ENCODE measurements around the gene ZNF107. TPM values are rescaled to one million over a fixed set of nuclear protein-coding genes. Genes with fewer than 3 reads are reported as not detected.

ZNF107 gene
- total and polyA plus RNA-seq, 2 of the 4 experiments (the other 2 are of a cell fraction) = 2.0 to 2.5 TPM

DNA sequence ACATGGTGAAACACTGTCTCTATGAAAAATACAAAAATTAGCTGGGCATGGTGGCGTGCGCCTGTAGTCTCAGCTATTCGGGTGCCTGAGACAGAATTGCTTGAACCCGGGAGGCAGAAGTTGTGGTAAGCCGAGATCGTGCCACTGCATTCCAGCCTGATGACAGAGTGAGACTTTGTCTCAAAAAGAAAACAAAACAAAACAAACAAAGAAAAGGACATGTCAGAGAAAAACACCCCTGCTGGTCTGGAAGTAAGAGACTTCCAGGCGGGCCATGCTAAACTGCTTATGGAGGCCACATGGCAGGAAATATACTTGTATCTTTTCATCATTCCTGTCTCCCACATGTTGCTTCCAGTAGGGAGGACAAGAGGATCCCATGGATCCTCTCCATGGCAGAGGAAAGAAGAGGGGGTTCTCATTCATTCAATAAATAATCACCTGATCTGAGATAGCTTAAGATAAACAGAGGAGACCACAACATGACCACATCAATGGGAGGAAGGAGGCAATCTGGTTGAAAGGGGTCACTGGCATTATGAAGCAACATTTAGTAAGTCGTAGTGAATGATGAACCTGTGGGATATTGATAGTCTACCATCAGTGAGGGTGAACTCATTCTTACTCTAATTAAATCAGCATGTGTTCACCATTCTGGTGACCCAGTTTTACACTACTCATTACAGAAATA, 67.8 kb downstream of the ZNF107 start:
- no peaks in the 10 kb centered on the region for H3K9me1 ChIP-seq (ENCODE audit: insufficient read depth, low read length)
- no peaks in the 10 kb centered on the region for H3K27me3 ChIP-seq (ENCODE audit: control insufficient read depth, insufficient read depth, low read length)
- no peaks in the 10 kb centered on the region for H3K79me1 ChIP-seq (ENCODE audit: low read depth in 1 of 2, low read length in 2 of 2)
- ATAC-seq (ENCODE audit: low read depth) = no peak
- H4K20me1 ChIP-seq (ENCODE audit: insufficient read depth, low read length) = no peaks in the 10 kb centered on the region
- no peak overlapping the region for H3K4ac ChIP-seq (ENCODE audit: low read depth, low read length)
- no peak overlapping the region for H2AK5ac ChIP-seq (ENCODE audit: low read depth, low read length)
- H3K14ac ChIP-seq (replicated peaks; ENCODE audit: low read depth, low read length) = no peak overlapping the region
- H4K8ac ChIP-seq (ENCODE audit: low read depth in 2 of 2, low read length in 2 of 2) = no peak overlapping the region
- no peak overlapping the region for H3K4me3 ChIP-seq (ENCODE audit: insufficient read depth, low read depth, low read length)
- H4K91ac ChIP-seq (ENCODE audit: insufficient read depth, low read depth, low read length) = no peak overlapping the region
- ChIA-PET CTCF (no interaction called here), POLR2A (ENCODE audit: unreplicated experiment) (no interaction called here)
- no peak overlapping the region for H3K56ac ChIP-seq (ENCODE audit: extremely low read depth, insufficient read depth, low read length)
- H3K36me3 ChIP-seq (ENCODE audit: control insufficient read depth, insufficient read depth, low read length) = no peaks in the 10 kb centered on the region
- no peak overlapping the region for H3K23ac ChIP-seq (ENCODE audit: low read depth, low read length)
- H2BK120ac ChIP-seq (ENCODE audit: low read depth, low read length) = no peak overlapping the region
- no peak overlapping the region for H3K18ac ChIP-seq (ENCODE audit: low read depth, low read length)
- no peak overlapping the region for H2AK9ac ChIP-seq (replicated peaks; ENCODE audit: low read depth, low read length, poor library complexity)
- no peak overlapping the region for H4K5ac ChIP-seq (ENCODE audit: low read depth, low read length)
- no peak overlapping the region for H3K27ac ChIP-seq (ENCODE audit: insufficient read depth, low read length)
- H3K4me2 ChIP-seq (ENCODE audit: low read depth, low read length) = no peak overlapping the region
- no peak overlapping the region for H2BK20ac ChIP-seq (ENCODE audit: low read depth, low read length)
- TF ChIP-seq RFX5 (IDR thresholded peaks at IDR 0.05; ENCODE audit: low read depth, low read length) (no peak), BHLHE40 (IDR thresholded peaks at IDR 0.05; ENCODE audit: low read depth, low read length) (no peak), MAFK (IDR thresholded peaks at IDR 0.05; ENCODE audit: low read depth, low read length) (no peak), MXI1 (IDR thresholded peaks at IDR 0.05; ENCODE audit: borderline replicate concordance, low read depth, low read length) (no peak), RCOR1 (IDR thresholded peaks at IDR 0.05; ENCODE audit: insufficient replicate concordance, low read length) (no peak), POLR2A (IDR thresholded peaks at IDR 0.05; ENCODE audit: low read depth, low read length) (no peak), CEBPB (IDR thresholded peaks at IDR 0.05; ENCODE audit: low read depth, low read length) (no peak), SMC3 (IDR thresholded peaks at IDR 0.05; ENCODE audit: low read depth, low read length) (no peak), RAD21 (IDR thresholded peaks at IDR 0.05; ENCODE audit: low read length) (no peak), MAZ (IDR thresholded peaks at IDR 0.05; ENCODE audit: borderline replicate concordance, low read depth, low read length) (no peak), CHD1 (IDR thresholded peaks at IDR 0.05; ENCODE audit: low read depth, low read length) (no peak), FOS (IDR thresholded peaks at IDR 0.05; ENCODE audit: low read depth, low read length) (no peak), NFE2L2 (IDR thresholded peaks at IDR 0.05; ENCODE audit: low read depth, low read length) (no peak)
- TF ChIP-seq, protein P1, sequence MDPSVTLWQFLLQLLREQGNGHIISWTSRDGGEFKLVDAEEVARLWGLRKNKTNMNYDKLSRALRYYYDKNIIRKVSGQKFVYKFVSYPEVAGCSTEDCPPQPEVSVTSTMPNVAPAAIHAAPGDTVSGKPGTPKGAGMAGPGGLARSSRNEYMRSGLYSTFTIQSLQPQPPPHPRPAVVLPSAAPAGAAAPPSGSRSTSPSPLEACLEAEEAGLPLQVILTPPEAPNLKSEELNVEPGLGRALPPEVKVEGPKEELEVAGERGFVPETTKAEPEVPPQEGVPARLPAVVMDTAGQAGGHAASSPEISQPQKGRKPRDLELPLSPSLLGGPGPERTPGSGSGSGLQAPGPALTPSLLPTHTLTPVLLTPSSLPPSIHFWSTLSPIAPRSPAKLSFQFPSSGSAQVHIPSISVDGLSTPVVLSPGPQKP (IDR thresholded peaks at IDR 0.05; ENCODE audit: borderline replicate concordance, low read depth, low read length) = no peak
- TF ChIP-seq, protein P2, sequence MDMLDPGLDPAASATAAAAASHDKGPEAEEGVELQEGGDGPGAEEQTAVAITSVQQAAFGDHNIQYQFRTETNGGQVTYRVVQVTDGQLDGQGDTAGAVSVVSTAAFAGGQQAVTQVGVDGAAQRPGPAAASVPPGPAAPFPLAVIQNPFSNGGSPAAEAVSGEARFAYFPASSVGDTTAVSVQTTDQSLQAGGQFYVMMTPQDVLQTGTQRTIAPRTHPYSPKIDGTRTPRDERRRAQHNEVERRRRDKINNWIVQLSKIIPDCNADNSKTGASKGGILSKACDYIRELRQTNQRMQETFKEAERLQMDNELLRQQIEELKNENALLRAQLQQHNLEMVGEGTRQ (IDR thresholded peaks at IDR 0.05; ENCODE audit: low read depth, low read length) = no peak
- TF ChIP-seq, protein P3, sequence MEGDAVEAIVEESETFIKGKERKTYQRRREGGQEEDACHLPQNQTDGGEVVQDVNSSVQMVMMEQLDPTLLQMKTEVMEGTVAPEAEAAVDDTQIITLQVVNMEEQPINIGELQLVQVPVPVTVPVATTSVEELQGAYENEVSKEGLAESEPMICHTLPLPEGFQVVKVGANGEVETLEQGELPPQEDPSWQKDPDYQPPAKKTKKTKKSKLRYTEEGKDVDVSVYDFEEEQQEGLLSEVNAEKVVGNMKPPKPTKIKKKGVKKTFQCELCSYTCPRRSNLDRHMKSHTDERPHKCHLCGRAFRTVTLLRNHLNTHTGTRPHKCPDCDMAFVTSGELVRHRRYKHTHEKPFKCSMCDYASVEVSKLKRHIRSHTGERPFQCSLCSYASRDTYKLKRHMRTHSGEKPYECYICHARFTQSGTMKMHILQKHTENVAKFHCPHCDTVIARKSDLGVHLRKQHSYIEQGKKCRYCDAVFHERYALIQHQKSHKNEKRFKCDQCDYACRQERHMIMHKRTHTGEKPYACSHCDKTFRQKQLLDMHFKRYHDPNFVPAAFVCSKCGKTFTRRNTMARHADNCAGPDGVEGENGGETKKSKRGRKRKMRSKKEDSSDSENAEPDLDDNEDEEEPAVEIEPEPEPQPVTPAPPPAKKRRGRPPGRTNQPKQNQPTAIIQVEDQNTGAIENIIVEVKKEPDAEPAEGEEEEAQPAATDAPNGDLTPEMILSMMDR (conservative IDR thresholded peaks at IDR 0.05; ENCODE audit: low read depth, low read length) = no peak
- H2BK5ac ChIP-seq (ENCODE audit: low read depth, low read length, poor library complexity, severe bottlenecking) = no peak overlapping the region
- in situ Hi-C loops (cut with MboI; ENCODE audit: low sequenced_read_pairs) (no loop called here), dilution Hi-C loops (cut with HindIII; ENCODE audit: low sequenced_read_pairs, unreplicated experiment) (no loop called here), intact Hi-C loops (cut with micrococcal nuclease) (no loop called here)
- H3K4me1 ChIP-seq (ENCODE audit: control insufficient read depth, insufficient read depth, low read length) = no peaks in the 10 kb centered on the region
- peaks cover 10% of the 10 kb centered on the region; the same call in 1 of the 2 replicates for H3K9me3 ChIP-seq (ENCODE audit: control insufficient read depth, insufficient read depth, low read length)
- no TSS peak for BruUV-seq (replicated peaks)
- H2BK15ac ChIP-seq (ENCODE audit: low read depth, low read length) = no peak overlapping the region
- H2AFZ ChIP-seq (replicated peaks; ENCODE audit: low read length, poor library complexity) = no peak overlapping the region
- H3K9ac ChIP-seq (ENCODE audit: low read depth, low read length) = no peak overlapping the region
- WGBS, 2 experiments (ENCODE audit: extremely low coverage in 2 of 2, insufficient read length in 1 of 2) = 100% methylated on average over 1 of the region's 8 CpGs; no CpG with 5 or more reads in 1 of the 2 experiments
- DNase-seq = no peak
